Esophagus muscularis mucosa (tissue), 4 donors: ENCODE results near the gene ANKRD13C. TPM values are rescaled to one million over a fixed set of nuclear protein-coding genes. Genes with fewer than 3 reads are reported as not detected.

Experiments
- DNase-seq: peaks from one replicate; pipeline ENCODE4 v3.0.0-alpha.2; 2017; ENCODE audit errors: extremely low spot score
- H3K27ac ChIP-seq, 4 donors: fragments of 200-600 bp; sonication (generic); replicated peaks in 1 of 4; 1 replicate in 3 of 4; 2 replicates in 1 of 4; pipeline ENCODE4 v1.5.1; 2016 to 2019; ENCODE audit warnings: mild to moderate bottlenecking in 1 of 4
- H3K27me3 ChIP-seq, 4 donors: fragments of 200-600 bp; sonication (generic); one replicate each; pipeline versions ENCODE4 v1.5.1 to v1.6.0; 2016 to 2019
- H3K36me3 ChIP-seq, 4 donors: fragments of 200-600 bp; sonication (generic); one replicate each; pipeline ENCODE4 v1.5.1; 2016 to 2019
- H3K4me1 ChIP-seq, 4 donors: fragments of 200-600 bp; sonication (generic); one replicate each; pipeline ENCODE4 v1.5.1; 2016 to 2019
- H3K4me3 ChIP-seq, 4 donors: fragments of 200-600 bp; sonication (generic); 1 replicate in 2 of 4; 2 replicates in 2 of 4; pipeline ENCODE4 v1.5.1; 2016 to 2019; ENCODE audit warnings: mild to moderate bottlenecking in 4 of 4, moderate library complexity in 1 of 4
- H3K9me3 ChIP-seq, 4 donors: fragments of 200-600 bp; sonication (generic); 1 replicate in 3 of 4; 2 replicates in 1 of 4; pipeline ENCODE4 v1.5.1; 2016 to 2019
- EP300 ChIP-seq: sonication (generic); formaldehyde crosslinking; IDR thresholded peaks from one replicate; pipeline ENCODE4 v1.6.1; 2017; ENCODE audit warnings: antibody characterized with exemption
- POLR2A ChIP-seq: fragments of 450-650 bp; IDR thresholded peaks from one replicate; pipeline ENCODE4 v1.6.1; 2017; ENCODE audit warnings: antibody characterized with exemption, moderate library complexity, mild to moderate bottlenecking, low read depth
- POLR2AphosphoS5 ChIP-seq, 2 donors: sonication (generic); formaldehyde crosslinking; IDR thresholded peaks; one replicate each; pipeline ENCODE4 v1.6.1; 2017; ENCODE audit warnings: antibody characterized with exemption in 2 of 2
- WGBS: methylation state at CpG from one replicate; pipeline ENCODE4 v1.1.5; 2018; 5-methylcytosine and 5-hydroxymethylcytosine counted together
- intact Hi-C: fragments of 100-400 bp; cut with DNase I; formaldehyde crosslinking; loops from one replicate; pipeline ENCODE4 v1.15.1; 2023
- total RNA-seq, 4 donors: library from RNA; depleted of rRNA; stranded (reverse); fragments of >200 nt; gene quantifications; one replicate each; pipeline versions ENCODE4 v1.1.0 to v1.2.1, GENCODE V29; 2016
- TF ChIP-seq, protein P1 (sequence below), 3 experiments: fragments of 200-600 bp in 2 of 3; fragments of 450-650 bp in 1 of 3; sonication (generic) in 2 of 3; IDR thresholded peaks; one replicate each; pipeline ENCODE4 v1.5.1; 2017 to 2019; ENCODE audit warnings: antibody characterized with exemption in 3 of 3, mild to moderate bottlenecking in 2 of 3, moderate library complexity in 1 of 3

ANKRD13C gene
- total RNA-seq, 4 donors from 2014 or later, result 23.0 to 30.2 (median 26.5) TPM

DNA sequence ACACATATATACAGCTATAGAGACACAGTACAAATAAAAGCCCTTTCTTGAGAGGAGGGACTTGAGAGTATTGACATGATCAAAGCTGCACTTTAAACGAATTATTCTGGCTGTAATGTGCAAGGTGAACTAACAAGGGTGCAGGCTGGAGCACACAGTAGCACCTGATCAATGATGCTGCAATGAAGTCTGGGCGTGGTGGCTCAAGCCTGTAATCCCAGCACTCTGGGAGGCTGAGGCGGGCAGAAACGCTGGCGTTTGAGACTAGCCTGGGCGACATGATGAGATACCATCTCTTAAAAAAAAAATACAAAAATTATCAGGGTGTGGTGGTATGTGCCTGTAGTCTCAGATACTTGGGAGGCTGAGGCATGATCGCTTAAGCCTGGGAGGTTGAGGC, 42.5 kb upstream of the ANKRD13C start:
- TF ChIP-seq, protein P1, sequence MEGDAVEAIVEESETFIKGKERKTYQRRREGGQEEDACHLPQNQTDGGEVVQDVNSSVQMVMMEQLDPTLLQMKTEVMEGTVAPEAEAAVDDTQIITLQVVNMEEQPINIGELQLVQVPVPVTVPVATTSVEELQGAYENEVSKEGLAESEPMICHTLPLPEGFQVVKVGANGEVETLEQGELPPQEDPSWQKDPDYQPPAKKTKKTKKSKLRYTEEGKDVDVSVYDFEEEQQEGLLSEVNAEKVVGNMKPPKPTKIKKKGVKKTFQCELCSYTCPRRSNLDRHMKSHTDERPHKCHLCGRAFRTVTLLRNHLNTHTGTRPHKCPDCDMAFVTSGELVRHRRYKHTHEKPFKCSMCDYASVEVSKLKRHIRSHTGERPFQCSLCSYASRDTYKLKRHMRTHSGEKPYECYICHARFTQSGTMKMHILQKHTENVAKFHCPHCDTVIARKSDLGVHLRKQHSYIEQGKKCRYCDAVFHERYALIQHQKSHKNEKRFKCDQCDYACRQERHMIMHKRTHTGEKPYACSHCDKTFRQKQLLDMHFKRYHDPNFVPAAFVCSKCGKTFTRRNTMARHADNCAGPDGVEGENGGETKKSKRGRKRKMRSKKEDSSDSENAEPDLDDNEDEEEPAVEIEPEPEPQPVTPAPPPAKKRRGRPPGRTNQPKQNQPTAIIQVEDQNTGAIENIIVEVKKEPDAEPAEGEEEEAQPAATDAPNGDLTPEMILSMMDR (IDR thresholded peaks at IDR 0.05), result no peak
- TF ChIP-seq POLR2AphosphoS5 (IDR thresholded peaks at IDR 0.05) (no peak), POLR2A (no peak), EP300 (no peak)
- H3K4me1 ChIP-seq, result no peaks in the 10 kb centered on the region
- H3K36me3 ChIP-seq, result no peaks in the 10 kb centered on the region
- no peak overlapping the region for H3K4me3 ChIP-seq
- no peaks in the 10 kb centered on the region for H3K27me3 ChIP-seq
- no peaks in the 10 kb centered on the region for H3K9me3 ChIP-seq
- no peak for DNase-seq
- H3K27ac ChIP-seq, result no peak overlapping the region
- WGBS, result 82% methylated on average over 7 of the region's 7 CpGs
- intact Hi-C loops, result no loop called here

- no peak overlapping the region for H3K27ac ChIP-seq
- no peaks in the 10 kb centered on the region for H3K27me3 ChIP-seq
- H3K4me1 ChIP-seq, result no peaks in the 10 kb centered on the region
- no peak for DNase-seq
- no peaks in the 10 kb centered on the region for H3K36me3 ChIP-seq
- TF ChIP-seq, protein P1 (IDR thresholded peaks at IDR 0.05), result no peak
- TF ChIP-seq POLR2AphosphoS5 (IDR thresholded peaks at IDR 0.05) (no peak), EP300 (no peak), POLR2A (no peak)
- H3K9me3 ChIP-seq, result no peaks in the 10 kb centered on the region
- no peak overlapping the region for H3K4me3 ChIP-seq
- 85% methylated on average over 2 of the region's 2 CpGs for WGBS
- intact Hi-C loops, result no loop called here
Observed at GRCh38 chr1:70396607-70397006, 42.1 kb upstream of the ANKRD13C start.

GRCh38 chr1:70392626-70393025, 38.1 kb upstream of the ANKRD13C start:
- intact Hi-C loops, result no loop called here
- TF ChIP-seq EP300 (no peak), POLR2AphosphoS5 (IDR thresholded peaks at IDR 0.05) (no peak), POLR2A (no peak)
- TF ChIP-seq, protein P1 (IDR thresholded peaks at IDR 0.05), result no peak

DNA sequence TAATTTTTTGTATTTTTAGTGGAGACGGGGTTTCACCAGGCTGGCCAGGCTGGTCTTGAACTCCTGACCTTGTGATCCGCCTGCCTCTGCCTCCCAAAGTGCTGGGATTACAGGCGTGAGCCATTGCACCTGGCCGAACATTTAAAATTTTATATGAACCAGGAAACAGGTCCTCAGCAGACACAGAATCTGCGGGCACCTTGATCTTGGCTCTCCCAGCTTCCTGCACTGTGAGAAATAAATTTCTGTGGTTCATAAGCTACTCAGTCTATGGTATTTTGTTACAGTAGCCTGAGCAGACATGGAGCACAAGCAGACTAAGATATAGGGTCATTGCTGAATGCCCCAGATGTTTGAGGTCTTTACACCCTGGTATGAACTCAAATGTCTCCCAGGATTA, 33.0 kb upstream of the ANKRD13C start:
- no peak overlapping the region for H3K27ac ChIP-seq
- H3K9me3 ChIP-seq, result no peaks in the 10 kb centered on the region
- intact Hi-C loops, result no loop called here
- no peaks in the 10 kb centered on the region for H3K4me1 ChIP-seq
- H3K27me3 ChIP-seq, result no peaks in the 10 kb centered on the region
- peak; percentile 60 for DNase-seq
- no peaks in the 10 kb centered on the region for H3K36me3 ChIP-seq
- WGBS, result 88% methylated on average over 5 of the region's 5 CpGs
- no peak overlapping the region for H3K4me3 ChIP-seq
- TF ChIP-seq EP300 (no peak), POLR2A (no peak), POLR2AphosphoS5 (IDR thresholded peaks at IDR 0.05) (no peak)
- TF ChIP-seq, protein P1 (IDR thresholded peaks at IDR 0.05), result no peak

More at GRCh38 chr1:70392626-70393025, 38.1 kb upstream of the ANKRD13C start:
- Histone ChIP-seq H3K9me3 (no peaks in the 10 kb centered on the region), H3K4me3 (no peak overlapping the region), H3K4me1 (no peaks in the 10 kb centered on the region), H3K36me3 (no peaks in the 10 kb centered on the region), H3K27ac (no peak overlapping the region), H3K27me3 (no peaks in the 10 kb centered on the region)
- DNase-seq, result no peak

DNA sequence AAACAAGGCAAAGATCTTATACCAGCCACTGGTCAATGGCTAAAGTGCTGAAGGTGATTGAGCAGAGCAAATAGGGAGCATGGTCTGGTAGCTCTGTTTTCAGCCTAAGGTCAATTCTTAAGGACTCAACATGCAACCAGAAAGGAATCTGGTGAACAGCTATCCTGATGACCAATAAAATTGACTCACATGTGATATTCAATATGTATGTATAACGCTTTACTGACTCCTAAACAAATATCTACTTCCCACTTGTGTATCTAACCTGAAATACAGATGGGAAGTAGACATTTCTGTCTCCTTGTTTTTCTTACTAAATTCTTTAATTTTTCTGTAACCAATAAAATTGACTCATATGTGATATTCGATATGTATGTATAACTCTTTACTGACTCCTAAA, 31.6 kb upstream of the ANKRD13C start:
- Histone ChIP-seq H3K4me1 (no peaks in the 10 kb centered on the region), H3K36me3 (no peaks in the 10 kb centered on the region), H3K9me3 (no peaks in the 10 kb centered on the region), H3K4me3 (no peak overlapping the region), H3K27me3 (no peaks in the 10 kb centered on the region), H3K27ac (no peak overlapping the region)
- intact Hi-C loops, result no loop called here
- 91% methylated on average over 2 of the region's 2 CpGs for WGBS
- no peak for DNase-seq
- TF ChIP-seq EP300 (no peak), POLR2A (no peak), POLR2AphosphoS5 (IDR thresholded peaks at IDR 0.05) (no peak)
- TF ChIP-seq, protein P1 (IDR thresholded peaks at IDR 0.05), result no peak
